ENCODE results near the gene PHF21A.

- TF ChIP-seq CTCF (IDR thresholded peaks at IDR 0.05; ENCODE audit: poor library complexity) (no peak), EZH2phosphoT487 (IDR thresholded peaks at IDR 0.05; ENCODE audit: low read depth, severe bottlenecking, unreplicated experiment) (no peak), EZH2 (IDR thresholded peaks at IDR 0.05; ENCODE audit: borderline replicate concordance) (no peak)
Observed at GRCh38 chr11:45933846-45934579, 187.2 kb downstream of the PHF21A start.
